B cell (primary cell): ENCODE data around the gene APOL6. TPM values are rescaled to one million over a fixed set of nuclear protein-coding genes. Genes with fewer than 3 reads are reported as not detected.

ENCODE experiments used
- ATAC-seq: fragments of 200-7000 bp; cut with Tn5 transposase; one replicate; pipeline ENCODE4 v1.10.0; 2021; ENCODE audit warnings: low read depth, mild to moderate bottlenecking, moderate number of reproducible peaks, moderate library complexity
- CTCF ChIA-PET: fragments of 350-600 bp; sonication (Branson Sonifier 250); formaldehyde crosslinking; loops from one replicate; lab custom pipeline; 2021; ENCODE audit warnings: antibody characterized with exemption, inconsistent platforms; lab: Charles Lee
- POLR2A ChIA-PET: fragments of 350-600 bp; sonication (Branson Sonifier 250); formaldehyde crosslinking; loops from one replicate; lab custom pipeline; 2021; ENCODE audit warnings: antibody characterized with exemption; lab: Charles Lee
- DNase-seq: peaks from one replicate; pipeline ENCODE4 v3.0.0; 2013
- H2AFZ ChIP-seq: 2 replicates; pipeline ENCODE4 v1.6.1; 2012; ENCODE audit warnings: mild to moderate bottlenecking, low read depth, low read length; ENCODE audit not compliant: insufficient read depth, poor library complexity, severe bottlenecking
- H3K27ac ChIP-seq, 2 donors: 1 replicate in 1 of 2; 2 replicates in 1 of 2; pipeline ENCODE4 v1.5.1; 2012 to 2013; ENCODE audit warnings: low read length in 2 of 2, mild to moderate bottlenecking in 2 of 2, moderate library complexity in 1 of 2
- H3K27me3 ChIP-seq, 4 experiments: fragments of 200-600 bp in 1 of 4; sonication (generic) in 1 of 4; replicated peaks in 1 of 4; 1 replicate in 2 of 4; 2 replicates in 2 of 4; pipeline versions ENCODE4 v1.6.1 to v1.7.0; 2013 to 2016; ENCODE audit warnings: low read length in 3 of 4, mild to moderate bottlenecking in 2 of 4, mixed read lengths in 1 of 4, moderate library complexity in 1 of 4; ENCODE audit not compliant: insufficient read depth in 4 of 4, control insufficient read depth in 3 of 4; ENCODE audit errors: control extremely low read depth in 1 of 4
- H3K36me3 ChIP-seq, 2 experiments: replicated peaks in 1 of 2; 1 replicate in 1 of 2; 2 replicates in 1 of 2; pipeline versions ENCODE4 v1.6.1 to v1.7.1; 2013; ENCODE audit warnings: low read length in 1 of 2; ENCODE audit not compliant: insufficient read depth in 2 of 2, control insufficient read depth in 1 of 2; ENCODE audit errors: control extremely low read depth in 1 of 2, extremely low read depth in 1 of 2
- H3K4me1 ChIP-seq, 2 donors: fragments of 200-600 bp in 1 of 2; sonication (generic) in 1 of 2; 1 replicate in 1 of 2; 2 replicates in 1 of 2; pipeline versions ENCODE4 v1.5.1 to v1.6.1; 2013 to 2017; ENCODE audit warnings: low read length in 2 of 2; ENCODE audit not compliant: control insufficient read depth in 2 of 2, insufficient read depth in 2 of 2
- H3K4me2 ChIP-seq: replicated peaks from 2 replicates; pipeline ENCODE3; 2012; ENCODE audit warnings: mild to moderate bottlenecking, low read depth, low read length; ENCODE audit not compliant: poor library complexity, severe bottlenecking
- H3K4me3 ChIP-seq, 5 experiments: fragments of 200-600 bp in 1 of 5; sonication (generic) in 1 of 5; 1 replicate in 3 of 5; 2 replicates in 2 of 5; pipeline versions ENCODE4 v1.5.1 to v1.7.0; 2011 to 2016; ENCODE audit warnings: low read length in 4 of 5, mild to moderate bottlenecking in 4 of 5, low read depth in 2 of 5, control low read depth in 1 of 5, moderate library complexity in 1 of 5; ENCODE audit not compliant: insufficient read depth in 1 of 5; ENCODE audit errors: control extremely low read depth in 1 of 5, extremely low read depth in 1 of 5
- H3K79me2 ChIP-seq: fragments of 200-600 bp; sonication (generic); one replicate; pipeline ENCODE4 v1.6.0; 2016; ENCODE audit warnings: low read length; ENCODE audit not compliant: control insufficient read depth, insufficient read depth
- H3K9ac ChIP-seq: fragments of 200-600 bp; sonication (generic); 2 replicates; pipeline ENCODE4 v1.6.1; 2017; ENCODE audit warnings: mild to moderate bottlenecking, low read length, moderate library complexity
- H3K9me3 ChIP-seq, 3 donors: one replicate each; pipeline versions ENCODE4 v1.6.1 to v1.7.1; 2013; ENCODE audit warnings: low read length in 2 of 3; ENCODE audit not compliant: control insufficient read depth in 2 of 3, insufficient read depth in 1 of 3; ENCODE audit errors: control extremely low read depth in 1 of 3
- H4K20me1 ChIP-seq: 2 replicates; pipeline ENCODE4 v1.6.0; 2012; ENCODE audit warnings: mild to moderate bottlenecking, low read length; ENCODE audit not compliant: insufficient read depth, control insufficient read depth, poor library complexity, severe bottlenecking
- H3K27ac Mint-ChIP-seq: one replicate; pipeline ENCODE4 v1.8.0; 2021; ENCODE audit warnings: mixed read lengths
- H3K27me3 Mint-ChIP-seq: one replicate; pipeline ENCODE4 v1.8.0; 2021; ENCODE audit warnings: mixed read lengths
- H3K4me1 Mint-ChIP-seq: one replicate; pipeline ENCODE4 v1.8.0; 2021; ENCODE audit warnings: mixed read lengths
- H3K4me3 Mint-ChIP-seq: one replicate; pipeline ENCODE4 v1.8.0; 2021; ENCODE audit warnings: mixed read lengths
- H3K9me3 Mint-ChIP-seq: one replicate; pipeline ENCODE4 v1.8.0; 2022; ENCODE audit warnings: mixed read lengths; ENCODE audit not compliant: insufficient read depth
- EZH2 ChIP-seq: IDR thresholded peaks from 2 replicates; pipeline ENCODE4 v1.6.1; 2012; ENCODE audit warnings: borderline replicate concordance, low read depth, mild to moderate bottlenecking, moderate library complexity, low read length; ENCODE audit not compliant: insufficient read depth, poor library complexity, severe bottlenecking
- WGBS: methylation state at CpG from one replicate; pipeline ENCODE4 v1.1.5; 2013; ENCODE audit warnings: missing lambda C conversion rate; ENCODE audit not compliant: insufficient coverage; 5-methylcytosine and 5-hydroxymethylcytosine counted together
- intact Hi-C: fragments of 100-400 bp; cut with micrococcal nuclease; formaldehyde crosslinking; loops from one replicate; pipeline ENCODE4 v1.10.0; 2022
- polyA plus RNA-seq: library from polyadenylated mRNA; depleted of rRNA; stranded (reverse); fragments of >200 nt; gene quantifications from 2 replicates; pipeline ENCODE4 v1.2.3, GENCODE V29; 2012
- total RNA-seq, 2 donors: library from RNA; stranded (reverse); fragments of 120-200 nt in 1 of 2; gene quantifications; 1 replicate in 1 of 2; 2 replicates in 1 of 2; pipeline versions ENCODE4 v1.2.3 to v1.2.4, GENCODE V29; 2013 to 2022
- TF ChIP-seq, protein P1 (sequence below): fragments of 200-600 bp; IDR thresholded peaks from one replicate; pipeline ENCODE4 v1.8.0; 2022; ENCODE audit warnings: antibody characterized with exemption, mild to moderate bottlenecking

The APOL6 gene
- total and polyA plus RNA-seq, 2 donors (not counting 1 experiment from before 2014, with no cell fraction given), result 2.3 to 7.0 TPM

DNA sequence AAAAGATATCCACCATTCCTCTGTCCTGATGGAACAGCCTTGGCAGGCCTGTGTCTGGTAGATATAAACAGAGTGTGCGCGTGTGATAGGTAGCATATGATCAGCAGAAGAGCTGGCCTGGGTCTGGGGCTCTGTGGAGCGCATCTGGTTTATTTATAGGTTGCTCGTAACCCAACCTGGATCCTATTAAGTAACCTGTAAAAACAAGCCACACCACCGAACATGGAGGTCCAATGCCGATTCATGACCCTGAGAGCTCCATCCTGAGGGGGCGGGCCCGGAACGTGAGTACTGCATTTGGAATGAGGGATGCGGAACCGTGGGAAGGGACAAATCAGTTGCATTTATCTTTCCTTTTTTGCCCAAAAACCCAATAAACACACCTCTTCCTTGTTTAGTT is 37.5 kb downstream of the APOL6 start:
- WGBS, result 90% methylated on average over 2 of the region's 11 CpGs
- Histone ChIP-seq H3K4me3 (no peak overlapping the region), H3K79me2 (no peaks in the 10 kb centered on the region), H2AFZ (peak overlapping the region; percentile 3), H3K4me2 (peak overlapping the region; percentile 35), H3K9me3 (peaks cover 0 to 14% (median 9%) of the 10 kb centered on the region in 3 donors), H3K27ac (no peak overlapping the region), H4K20me1 (no peaks in the 10 kb centered on the region), H3K9ac (no peak overlapping the region), H3K36me3 (no peaks in the 10 kb centered on the region), H3K27me3 (peaks cover 0 to 4% (median 0%) of the 10 kb centered on the region in 4 experiments), H3K4me1 (peaks cover 14 to 15% of the 10 kb centered on the region in 2 donors)
- TF ChIP-seq EZH2, result no peak
- TF ChIP-seq, protein P1, sequence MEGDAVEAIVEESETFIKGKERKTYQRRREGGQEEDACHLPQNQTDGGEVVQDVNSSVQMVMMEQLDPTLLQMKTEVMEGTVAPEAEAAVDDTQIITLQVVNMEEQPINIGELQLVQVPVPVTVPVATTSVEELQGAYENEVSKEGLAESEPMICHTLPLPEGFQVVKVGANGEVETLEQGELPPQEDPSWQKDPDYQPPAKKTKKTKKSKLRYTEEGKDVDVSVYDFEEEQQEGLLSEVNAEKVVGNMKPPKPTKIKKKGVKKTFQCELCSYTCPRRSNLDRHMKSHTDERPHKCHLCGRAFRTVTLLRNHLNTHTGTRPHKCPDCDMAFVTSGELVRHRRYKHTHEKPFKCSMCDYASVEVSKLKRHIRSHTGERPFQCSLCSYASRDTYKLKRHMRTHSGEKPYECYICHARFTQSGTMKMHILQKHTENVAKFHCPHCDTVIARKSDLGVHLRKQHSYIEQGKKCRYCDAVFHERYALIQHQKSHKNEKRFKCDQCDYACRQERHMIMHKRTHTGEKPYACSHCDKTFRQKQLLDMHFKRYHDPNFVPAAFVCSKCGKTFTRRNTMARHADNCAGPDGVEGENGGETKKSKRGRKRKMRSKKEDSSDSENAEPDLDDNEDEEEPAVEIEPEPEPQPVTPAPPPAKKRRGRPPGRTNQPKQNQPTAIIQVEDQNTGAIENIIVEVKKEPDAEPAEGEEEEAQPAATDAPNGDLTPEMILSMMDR, result no peak
- Mint-ChIP-seq H3K4me3 (peak overlapping the region; percentile 39), H3K9me3 (peaks cover 2% of the 10 kb centered on the region), H3K27ac (peak overlapping the region; percentile 32), H3K4me1 (peaks cover 15% of the 10 kb centered on the region), H3K27me3 (peaks cover 15% of the 10 kb centered on the region)
- CTCF ChIA-PET, result no interaction called here
- intact Hi-C loops, result no loop called here
- DNase-seq (no peak), ATAC-seq (no peak)
- POLR2A ChIA-PET, result interaction anchor here (1.1 kb wide), 1 partner anchor 8 kb away, joined by 3 read pairs; no protein-coding TSS in a partner anchor

DNA sequence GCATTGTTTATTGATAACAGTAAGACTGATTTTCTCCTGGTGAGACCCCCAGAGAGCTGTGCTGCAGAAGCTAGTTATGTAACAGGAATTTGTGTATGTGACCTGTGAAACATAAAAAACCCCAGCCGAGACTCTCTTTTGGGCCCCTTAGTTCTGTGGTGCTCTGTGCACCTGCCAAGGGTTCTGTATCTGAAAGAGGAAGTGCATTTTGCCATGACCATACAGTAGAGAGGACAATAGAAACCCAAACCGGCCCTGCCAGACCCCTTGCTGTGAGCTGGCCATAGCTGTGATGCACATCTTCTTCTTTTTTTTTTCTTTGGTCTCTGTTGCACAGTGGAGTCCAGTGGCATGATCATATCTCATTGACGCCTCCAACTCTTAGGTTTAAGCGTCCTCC is 38.1 kb downstream of the APOL6 start:
- peaks cover 14 to 15% of the 10 kb centered on the region in 2 donors for H3K4me1 ChIP-seq
- no peaks in the 10 kb centered on the region for H4K20me1 ChIP-seq
- peaks cover 17% of the 10 kb centered on the region for H3K27me3 Mint-ChIP-seq
- peaks cover 15% of the 10 kb centered on the region for H3K4me1 Mint-ChIP-seq
- peaks cover 2% of the 10 kb centered on the region for H3K9me3 Mint-ChIP-seq
- POLR2A ChIA-PET, result interaction anchor here (1.1 kb wide), 1 partner anchor 9 kb away, joined by 3 read pairs; no protein-coding TSS in a partner anchor
- no peaks in the 10 kb centered on the region for H3K79me2 ChIP-seq
- WGBS, result 10% methylated on average over 2 of the region's 4 CpGs
- TF ChIP-seq, protein P1, result no peak
- TF ChIP-seq EZH2, result no peak
- ATAC-seq (peak; percentile 56), DNase-seq (peak; percentile 18)
- H3K9me3 ChIP-seq, result peaks cover 0 to 9% (median 7%) of the 10 kb centered on the region in 3 donors
- H3K4me3 Mint-ChIP-seq, result peak overlapping the region; percentile 39
- H3K9ac ChIP-seq, result no peak overlapping the region
- H3K4me3 ChIP-seq, result no peak overlapping the region
- no peak overlapping the region for H3K27ac ChIP-seq
- peaks cover 0 to 4% (median 0%) of the 10 kb centered on the region in 4 experiments for H3K27me3 ChIP-seq
- peak overlapping the region; percentile 35 for H3K4me2 ChIP-seq
- intact Hi-C loops, result no loop called here
- CTCF ChIA-PET, result no interaction called here
- H3K36me3 ChIP-seq, result no peaks in the 10 kb centered on the region
- H2AFZ ChIP-seq, result peak overlapping the region; percentile 3
- peak overlapping the region; percentile 32 for H3K27ac Mint-ChIP-seq
